HEK293T (cell line): ENCODE measurements around the gene ETV3L.

Experiments
- ARNT ChIP-seq: fragments of 450-650 bp; IDR thresholded peaks from 2 replicates; pipeline ENCODE4 v1.6.1; 2017; ENCODE audit warnings: mild to moderate bottlenecking
- BHLHE40 ChIP-seq: fragments of 450-650 bp; IDR thresholded peaks from 2 replicates; pipeline ENCODE4 v1.6.1; 2016; ENCODE audit warnings: mild to moderate bottlenecking, moderate library complexity, borderline replicate concordance
- CTBP1 ChIP-seq: fragments of 450-650 bp; IDR thresholded peaks from 2 replicates; pipeline ENCODE4 v1.6.1; 2016; ENCODE audit warnings: borderline replicate concordance
- ELF4 ChIP-seq: fragments of 450-650 bp; IDR thresholded peaks from 2 replicates; pipeline ENCODE4 v1.6.1; 2017; ENCODE audit warnings: antibody characterized with exemption
- FOXK2 ChIP-seq: fragments of 450-650 bp; IDR thresholded peaks from 2 replicates; pipeline ENCODE4 v1.6.1; 2016; ENCODE audit warnings: mild to moderate bottlenecking
- FOXM1 ChIP-seq: fragments of 450-650 bp; IDR thresholded peaks from 2 replicates; pipeline ENCODE4 v1.6.1; 2017; ENCODE audit warnings: mild to moderate bottlenecking, borderline replicate concordance
- L3MBTL2 ChIP-seq: fragments of 450-650 bp; conservative IDR thresholded peaks from 2 replicates; pipeline ENCODE4 v1.6.1; 2016; ENCODE audit warnings: mild to moderate bottlenecking
- SP1 ChIP-seq: fragments of 450-650 bp; IDR thresholded peaks from 2 replicates; pipeline ENCODE4 v1.6.1; 2017
- SUZ12 ChIP-seq: fragments of 450-650 bp; IDR thresholded peaks from 2 replicates; pipeline ENCODE4 v1.6.1; 2016; ENCODE audit warnings: mild to moderate bottlenecking
- ZNF384 ChIP-seq: fragments of 450-650 bp; IDR thresholded peaks from 2 replicates; pipeline ENCODE4 v1.6.1; 2016

DNA sequence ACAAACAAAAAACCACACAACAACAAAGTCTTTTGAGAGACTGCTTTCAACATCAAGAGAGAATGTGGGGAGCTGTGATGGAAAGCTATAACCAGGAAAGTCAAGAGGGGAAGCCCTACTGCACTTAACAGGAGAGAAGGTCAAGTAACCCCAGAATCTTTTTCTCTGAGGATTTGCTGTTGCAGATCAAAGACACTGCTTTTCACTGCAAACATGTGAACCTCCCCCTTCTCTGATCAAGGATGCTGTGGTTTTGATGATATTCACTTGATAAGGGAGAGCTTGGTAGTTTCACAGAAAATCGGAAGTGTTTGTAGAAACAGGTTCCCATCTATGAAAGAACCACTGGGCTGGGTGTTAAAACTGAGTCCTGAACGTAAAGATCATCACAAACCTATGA lies 33.8 kb upstream of the ETV3L start:
- TF ChIP-seq ELF4 (no peak), SP1 (no peak), FOXK2 (no peak), BHLHE40 (no peak), SUZ12 (no peak), ARNT (no peak), ZNF384 (no peak), L3MBTL2 (no peak), FOXM1 (no peak), CTBP1 (no peak)
